B cell (primary cell): Measurements from ENCODE around the gene TRPM4. TPM values are rescaled to one million over a fixed set of nuclear protein-coding genes. Genes with fewer than 3 reads are reported as not detected.

Experiments
- ATAC-seq: fragments of 200-7000 bp; cut with Tn5 transposase; one replicate; pipeline ENCODE4 v1.10.0; 2021; ENCODE audit warnings: low read depth, mild to moderate bottlenecking, moderate number of reproducible peaks, moderate library complexity
- CTCF ChIA-PET: fragments of 350-600 bp; sonication (Branson Sonifier 250); formaldehyde crosslinking; loops from one replicate; lab custom pipeline; 2021; ENCODE audit warnings: antibody characterized with exemption, inconsistent platforms; lab: Charles Lee
- POLR2A ChIA-PET: fragments of 350-600 bp; sonication (Branson Sonifier 250); formaldehyde crosslinking; loops from one replicate; lab custom pipeline; 2021; ENCODE audit warnings: antibody characterized with exemption; lab: Charles Lee
- DNase-seq: peaks from one replicate; pipeline ENCODE4 v3.0.0; 2013
- H2AFZ ChIP-seq: 2 replicates; pipeline ENCODE4 v1.6.1; 2012; ENCODE audit warnings: mild to moderate bottlenecking, low read depth, low read length; ENCODE audit not compliant: insufficient read depth, poor library complexity, severe bottlenecking
- H3K27ac ChIP-seq, 2 donors: 1 replicate in 1 of 2; 2 replicates in 1 of 2; pipeline ENCODE4 v1.5.1; 2012 to 2013; ENCODE audit warnings: low read length in 2 of 2, mild to moderate bottlenecking in 2 of 2, moderate library complexity in 1 of 2
- H3K27me3 ChIP-seq, 4 experiments: fragments of 200-600 bp in 1 of 4; sonication (generic) in 1 of 4; replicated peaks in 1 of 4; 1 replicate in 2 of 4; 2 replicates in 2 of 4; pipeline versions ENCODE4 v1.6.1 to v1.7.0; 2013 to 2016; ENCODE audit warnings: low read length in 3 of 4, mild to moderate bottlenecking in 2 of 4, mixed read lengths in 1 of 4, moderate library complexity in 1 of 4; ENCODE audit not compliant: insufficient read depth in 4 of 4, control insufficient read depth in 3 of 4; ENCODE audit errors: control extremely low read depth in 1 of 4
- H3K36me3 ChIP-seq, 2 experiments: replicated peaks in 1 of 2; 1 replicate in 1 of 2; 2 replicates in 1 of 2; pipeline versions ENCODE4 v1.6.1 to v1.7.1; 2013; ENCODE audit warnings: low read length in 1 of 2; ENCODE audit not compliant: insufficient read depth in 2 of 2, control insufficient read depth in 1 of 2; ENCODE audit errors: control extremely low read depth in 1 of 2, extremely low read depth in 1 of 2
- H3K4me1 ChIP-seq, 2 donors: fragments of 200-600 bp in 1 of 2; sonication (generic) in 1 of 2; 1 replicate in 1 of 2; 2 replicates in 1 of 2; pipeline versions ENCODE4 v1.5.1 to v1.6.1; 2013 to 2017; ENCODE audit warnings: low read length in 2 of 2; ENCODE audit not compliant: control insufficient read depth in 2 of 2, insufficient read depth in 2 of 2
- H3K4me2 ChIP-seq: replicated peaks from 2 replicates; pipeline ENCODE3; 2012; ENCODE audit warnings: mild to moderate bottlenecking, low read depth, low read length; ENCODE audit not compliant: poor library complexity, severe bottlenecking
- H3K4me3 ChIP-seq, 5 experiments: fragments of 200-600 bp in 1 of 5; sonication (generic) in 1 of 5; 1 replicate in 3 of 5; 2 replicates in 2 of 5; pipeline versions ENCODE4 v1.5.1 to v1.7.0; 2011 to 2016; ENCODE audit warnings: low read length in 4 of 5, mild to moderate bottlenecking in 4 of 5, low read depth in 2 of 5, control low read depth in 1 of 5, moderate library complexity in 1 of 5; ENCODE audit not compliant: insufficient read depth in 1 of 5; ENCODE audit errors: control extremely low read depth in 1 of 5, extremely low read depth in 1 of 5
- H3K79me2 ChIP-seq: fragments of 200-600 bp; sonication (generic); one replicate; pipeline ENCODE4 v1.6.0; 2016; ENCODE audit warnings: low read length; ENCODE audit not compliant: control insufficient read depth, insufficient read depth
- H3K9ac ChIP-seq: fragments of 200-600 bp; sonication (generic); 2 replicates; pipeline ENCODE4 v1.6.1; 2017; ENCODE audit warnings: mild to moderate bottlenecking, low read length, moderate library complexity
- H3K9me3 ChIP-seq, 3 donors: one replicate each; pipeline versions ENCODE4 v1.6.1 to v1.7.1; 2013; ENCODE audit warnings: low read length in 2 of 3; ENCODE audit not compliant: control insufficient read depth in 2 of 3, insufficient read depth in 1 of 3; ENCODE audit errors: control extremely low read depth in 1 of 3
- H4K20me1 ChIP-seq: 2 replicates; pipeline ENCODE4 v1.6.0; 2012; ENCODE audit warnings: mild to moderate bottlenecking, low read length; ENCODE audit not compliant: insufficient read depth, control insufficient read depth, poor library complexity, severe bottlenecking
- H3K27ac Mint-ChIP-seq: one replicate; pipeline ENCODE4 v1.8.0; 2021; ENCODE audit warnings: mixed read lengths
- H3K27me3 Mint-ChIP-seq: one replicate; pipeline ENCODE4 v1.8.0; 2021; ENCODE audit warnings: mixed read lengths
- H3K4me1 Mint-ChIP-seq: one replicate; pipeline ENCODE4 v1.8.0; 2021; ENCODE audit warnings: mixed read lengths
- H3K4me3 Mint-ChIP-seq: one replicate; pipeline ENCODE4 v1.8.0; 2021; ENCODE audit warnings: mixed read lengths
- H3K9me3 Mint-ChIP-seq: one replicate; pipeline ENCODE4 v1.8.0; 2022; ENCODE audit warnings: mixed read lengths; ENCODE audit not compliant: insufficient read depth
- CTCF ChIP-seq: fragments of 200-600 bp; IDR thresholded peaks from one replicate; pipeline ENCODE4 v1.8.0; 2022; ENCODE audit warnings: antibody characterized with exemption, mild to moderate bottlenecking
- EZH2 ChIP-seq: IDR thresholded peaks from 2 replicates; pipeline ENCODE4 v1.6.1; 2012; ENCODE audit warnings: borderline replicate concordance, low read depth, mild to moderate bottlenecking, moderate library complexity, low read length; ENCODE audit not compliant: insufficient read depth, poor library complexity, severe bottlenecking
- WGBS: methylation state at CpG from one replicate; pipeline ENCODE4 v1.1.5; 2013; ENCODE audit warnings: missing lambda C conversion rate; ENCODE audit not compliant: insufficient coverage; 5-methylcytosine and 5-hydroxymethylcytosine counted together
- intact Hi-C: fragments of 100-400 bp; cut with micrococcal nuclease; formaldehyde crosslinking; loops from one replicate; pipeline ENCODE4 v1.10.0; 2022
- polyA plus RNA-seq: library from polyadenylated mRNA; depleted of rRNA; stranded (reverse); fragments of >200 nt; gene quantifications from 2 replicates; pipeline ENCODE4 v1.2.3, GENCODE V29; 2012
- total RNA-seq, 2 donors: library from RNA; stranded (reverse); fragments of 120-200 nt in 1 of 2; gene quantifications; 1 replicate in 1 of 2; 2 replicates in 1 of 2; pipeline versions ENCODE4 v1.2.3 to v1.2.4, GENCODE V29; 2013 to 2022

The TRPM4 gene
- total and polyA plus RNA-seq, 2 donors (not counting 1 experiment from before 2014, with no cell fraction given): 0.24 TPM; not detected in 1

- Mint-ChIP-seq H3K27ac (no peak overlapping the region), H3K27me3 (peaks cover 12% of the 10 kb centered on the region), H3K9me3 (peaks cover 3% of the 10 kb centered on the region), H3K4me3 (no peak overlapping the region), H3K4me1 (peaks cover 5% of the 10 kb centered on the region)
- H3K4me3 ChIP-seq: no peak overlapping the region
- H3K4me1 ChIP-seq: no peaks in the 10 kb centered on the region
- intact Hi-C loops: no loop called here
- H3K36me3 ChIP-seq: no peaks in the 10 kb centered on the region
- CTCF ChIA-PET: interaction anchor here (4.8 kb wide), 1 partner anchor 10 kb away, joined by 26 read pairs; no protein-coding TSS in a partner anchor
- H3K9ac ChIP-seq: no peak overlapping the region
- ATAC-seq: no peak
- H3K79me2 ChIP-seq: no peaks in the 10 kb centered on the region
- H3K4me2 ChIP-seq: no peak overlapping the region
- POLR2A ChIA-PET: no interaction called here
- no peak for TF ChIP-seq EZH2
- TF ChIP-seq CTCF: no peak
- H2AFZ ChIP-seq: no peak overlapping the region
- no peak for DNase-seq
- no peak overlapping the region for H3K27ac ChIP-seq
- WGBS: 94% methylated on average over 17 of the region's 21 CpGs
- H3K9me3 ChIP-seq: peaks cover 0 to 23% (median 4%) of the 10 kb centered on the region in 3 donors
- no peaks in the 10 kb centered on the region for H4K20me1 ChIP-seq
- peaks cover 0 to 7% (median 1%) of the 10 kb centered on the region in 4 experiments for H3K27me3 ChIP-seq
Observed at GRCh38 chr19:49188626-49189200, 31.1 kb downstream of the TRPM4 start.

DNA sequence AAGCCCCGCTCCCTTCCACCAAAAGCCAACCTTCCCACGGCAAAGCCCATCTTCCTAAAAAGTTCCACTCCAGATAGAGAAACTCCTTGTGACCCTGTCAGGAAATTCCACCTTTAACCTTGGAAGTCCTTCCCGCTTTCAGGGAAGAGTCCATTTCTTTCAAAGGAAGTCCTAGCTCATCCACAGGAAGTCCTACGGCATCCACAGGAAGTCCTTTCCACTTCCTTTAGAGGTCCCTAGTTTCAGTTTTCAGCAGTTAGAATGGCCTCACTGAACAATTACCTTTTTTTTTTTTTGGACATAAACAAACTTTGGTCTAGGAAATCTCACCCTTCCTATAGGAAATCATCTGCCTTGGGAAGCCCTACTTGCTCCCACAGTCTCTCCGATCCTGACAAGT, 31.7 kb downstream of the TRPM4 start:
- Histone ChIP-seq H3K9ac (no peak overlapping the region), H3K4me1 (no peaks in the 10 kb centered on the region), H2AFZ (no peak overlapping the region), H3K4me3 (no peak overlapping the region), H3K9me3 (peaks cover 0 to 17% (median 0%) of the 10 kb centered on the region in 3 donors), H3K27ac (no peak overlapping the region), H3K4me2 (no peak overlapping the region), H4K20me1 (no peaks in the 10 kb centered on the region), H3K27me3 (peaks cover 0 to 7% (median 1%) of the 10 kb centered on the region in 4 experiments), H3K36me3 (no peaks in the 10 kb centered on the region), H3K79me2 (no peaks in the 10 kb centered on the region)
- no peak overlapping the region for H3K4me3 Mint-ChIP-seq
- 80% methylated on average over 5 of the region's 5 CpGs for WGBS
- no peaks in the 10 kb centered on the region for H3K9me3 Mint-ChIP-seq
- peaks cover 12% of the 10 kb centered on the region for H3K27me3 Mint-ChIP-seq
- DNase-seq (no peak), ATAC-seq (no peak)
- H3K27ac Mint-ChIP-seq: no peak overlapping the region
- ChIA-PET POLR2A (no interaction called here), CTCF (interaction anchor here (1.0 kb wide), 1 partner anchor 94 kb away, joined by 3 read pairs; no protein-coding TSS in a partner anchor)
- intact Hi-C loops: no loop called here
- H3K4me1 Mint-ChIP-seq: peaks cover 5% of the 10 kb centered on the region
- TF ChIP-seq EZH2: no peak
- TF ChIP-seq CTCF: no peak
